ENCODE results near the gene TESK1.
A peak's percentile ranks its signal among the peaks of the same experiment; 100 is the strongest.
"Not testable (repeated sequence)": the region's sequence is repeated elsewhere in the genome, so short reads cannot be mapped to it uniquely, and the experiment has no call there.

The TESK1 gene

GRCh38 chr9:35616681-35617459 lies 11.8 kb downstream of the TESK1 start:
- DNase-seq (ENCODE audit: low spot score) = no peak

- DNase-seq (ENCODE audit: low spot score) = no peak
Observed at GRCh38 chr9:35617548-35617947, 12.5 kb downstream of the TESK1 start.

GRCh38 chr9:35618325-35618727 lies 13.3 kb downstream of the TESK1 start, which contains the start of gene CD72:
Gene CD72 (minus strand): TSS chr9:35618413. CDS start chr9:35618303, 110 bp downstream.
- no peak for DNase-seq (ENCODE audit: low spot score)

- no peak for DNase-seq (ENCODE audit: low spot score)
Observed at GRCh38 chr9:35618854-35619799, 14.1 kb downstream of the TESK1 start.

GRCh38 chr9:35619800-35620158 lies 14.7 kb downstream of the TESK1 start:
- DNase-seq (ENCODE audit: low spot score) = no peak

- DNase-seq (ENCODE audit: low spot score) = no peak
Observed at GRCh38 chr9:35627575-35627974, 22.5 kb downstream of the TESK1 start.

GRCh38 chr9:35628389-35628991 lies 23.4 kb downstream of the TESK1 start:
- DNase-seq (ENCODE audit: low spot score) = no peak

- DNase-seq (ENCODE audit: low spot score) = no peak
Observed at GRCh38 chr9:35629597-35629996, 24.5 kb downstream of the TESK1 start.

- DNase-seq (ENCODE audit: low spot score) = no peak
Observed at GRCh38 chr9:35635730-35636129, 30.7 kb downstream of the TESK1 start.

GRCh38 chr9:35636135-35636876 lies 31.2 kb downstream of the TESK1 start:
- peak; percentile 11 for DNase-seq (ENCODE audit: low spot score)

- peak; percentile 3 for DNase-seq (ENCODE audit: low spot score)
Observed at GRCh38 chr9:35636877-35637246, 31.8 kb downstream of the TESK1 start.

- DNase-seq (ENCODE audit: low spot score) = peak; percentile 1
Observed at GRCh38 chr9:35637427-35637955, 32.4 kb downstream of the TESK1 start.

- DNase-seq (ENCODE audit: low spot score) = peak; percentile 9
Observed at GRCh38 chr9:35638751-35639150, 33.7 kb downstream of the TESK1 start.

GRCh38 chr9:35639225-35639624 lies 34.2 kb downstream of the TESK1 start:
- not testable (repeated sequence) for DNase-seq (ENCODE audit: low spot score)

GRCh38 chr9:35639631-35640030 lies 34.6 kb downstream of the TESK1 start:
- DNase-seq (ENCODE audit: low spot score) = no peak

- DNase-seq (ENCODE audit: low spot score) = peak; percentile 34
Observed at GRCh38 chr9:35640431-35640830, 35.4 kb downstream of the TESK1 start.

GRCh38 chr9:35641478-35641877 lies 36.4 kb downstream of the TESK1 start:
- DNase-seq (ENCODE audit: low spot score) = not testable (repeated sequence)

- DNase-seq (ENCODE audit: low spot score) = peak; percentile 30
Observed at GRCh38 chr9:35643046-35643445, 38.0 kb downstream of the TESK1 start.

- not testable (repeated sequence) for DNase-seq (ENCODE audit: low spot score)
Observed at GRCh38 chr9:35645736-35646135, 40.7 kb downstream of the TESK1 start.

- DNase-seq (ENCODE audit: low spot score) = peak; percentile 82
Observed at GRCh38 chr9:35646153-35646532, 41.1 kb downstream of the TESK1 start.

GRCh38 chr9:35646533-35647265 lies 41.6 kb downstream of the TESK1 start:
- DNase-seq (ENCODE audit: low spot score) = peak; percentile 96
